Endometrium (tissue), 2 donors: ENCODE results near the gene ARHGAP15.

Source experiments
- FAIRE-seq: peaks from 2 replicates; lab custom pipeline; 2012; peaks lifted over from hg19 to GRCh38; lab: Jason Lieb, UNC
- donor health status: control.
- donor health status: control.

Gene ARHGAP15

DNA sequence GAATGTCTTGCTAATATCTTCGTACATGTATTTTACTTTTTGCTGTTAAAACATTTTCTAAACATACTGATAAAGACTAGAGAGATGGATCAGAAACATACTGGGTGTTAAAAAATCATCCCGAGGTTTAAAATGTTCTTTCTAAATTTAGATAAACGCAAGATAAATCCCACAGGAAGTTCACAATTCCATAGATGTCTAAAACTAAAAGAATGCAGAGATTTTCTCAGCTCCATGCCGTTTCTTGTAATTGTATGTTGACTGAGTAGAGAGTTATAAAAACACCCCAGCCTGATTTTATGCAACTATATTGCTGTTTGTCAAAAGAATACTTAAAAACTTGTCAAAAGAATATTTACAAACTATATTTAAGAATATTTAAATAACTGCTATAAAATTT is 455.7 kb downstream of the ARHGAP15 start:
- no peak for FAIRE-seq

DNA sequence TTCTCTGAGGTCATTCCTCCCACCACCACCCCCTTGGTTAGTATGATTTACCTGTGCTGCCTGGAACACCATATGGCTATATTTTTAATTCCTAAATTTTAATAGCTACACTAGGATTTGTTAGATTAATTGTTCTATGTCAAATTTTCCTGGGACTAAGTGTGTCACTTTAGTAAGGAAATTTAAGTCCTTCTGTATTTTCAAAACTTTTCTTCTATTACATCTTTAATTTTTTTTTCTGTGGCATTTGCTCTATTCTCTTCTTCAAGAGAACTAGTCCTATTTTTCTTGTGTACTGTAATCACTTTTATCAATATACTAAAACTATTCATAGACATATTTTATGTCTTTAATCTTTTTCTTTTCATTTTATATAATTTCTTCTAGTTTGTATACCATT is 456.9 kb downstream of the ARHGAP15 start:
- peak; percentile 46 for FAIRE-seq

- FAIRE-seq: no peak
Measured at GRCh38 chr2:143588746-143589145, 459.5 kb downstream of the ARHGAP15 start.

GRCh38 chr2:143594161-143594560 is 464.9 kb downstream of the ARHGAP15 start:
- FAIRE-seq: no peak

DNA sequence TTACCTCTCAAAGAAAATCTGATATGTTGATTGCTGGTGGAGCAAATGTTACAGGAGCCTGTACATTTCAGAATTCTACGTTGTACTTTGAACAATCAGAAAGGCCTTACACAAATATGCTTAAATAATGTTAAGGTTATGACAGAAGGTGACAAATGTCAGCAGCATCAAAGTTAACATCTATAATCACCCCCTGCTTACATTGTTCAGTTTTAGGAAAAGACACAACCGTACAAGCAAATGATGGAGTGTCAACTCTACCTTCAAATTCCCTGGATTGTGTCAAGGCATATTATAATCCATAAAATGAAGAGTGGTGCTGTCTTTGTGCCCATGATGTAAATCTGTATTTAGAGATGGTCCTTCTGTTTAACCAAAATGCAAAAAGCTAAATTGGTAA is 465.5 kb downstream of the ARHGAP15 start:
- no peak for FAIRE-seq

GRCh38 chr2:143600116-143600515 is 470.9 kb downstream of the ARHGAP15 start:
- FAIRE-seq: no peak

DNA sequence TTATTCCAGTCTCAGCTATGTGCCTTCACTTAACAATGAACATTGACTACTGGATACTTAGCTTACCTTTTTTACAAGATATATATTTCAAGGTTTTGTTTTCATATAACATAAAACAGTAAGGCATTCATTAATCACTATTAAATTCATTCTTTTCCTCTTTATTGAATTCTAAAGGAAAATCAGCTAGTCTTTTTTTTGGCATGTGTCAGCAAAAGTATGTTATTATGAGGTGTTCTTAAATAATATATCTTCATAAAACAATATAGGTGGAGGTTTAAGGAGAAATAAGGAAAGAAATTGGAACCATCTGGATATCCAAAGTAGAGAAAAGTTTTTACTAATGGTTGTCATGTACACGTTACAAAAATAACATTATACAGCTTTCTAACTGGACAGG is 472.6 kb downstream of the ARHGAP15 start:
- FAIRE-seq: no peak

DNA sequence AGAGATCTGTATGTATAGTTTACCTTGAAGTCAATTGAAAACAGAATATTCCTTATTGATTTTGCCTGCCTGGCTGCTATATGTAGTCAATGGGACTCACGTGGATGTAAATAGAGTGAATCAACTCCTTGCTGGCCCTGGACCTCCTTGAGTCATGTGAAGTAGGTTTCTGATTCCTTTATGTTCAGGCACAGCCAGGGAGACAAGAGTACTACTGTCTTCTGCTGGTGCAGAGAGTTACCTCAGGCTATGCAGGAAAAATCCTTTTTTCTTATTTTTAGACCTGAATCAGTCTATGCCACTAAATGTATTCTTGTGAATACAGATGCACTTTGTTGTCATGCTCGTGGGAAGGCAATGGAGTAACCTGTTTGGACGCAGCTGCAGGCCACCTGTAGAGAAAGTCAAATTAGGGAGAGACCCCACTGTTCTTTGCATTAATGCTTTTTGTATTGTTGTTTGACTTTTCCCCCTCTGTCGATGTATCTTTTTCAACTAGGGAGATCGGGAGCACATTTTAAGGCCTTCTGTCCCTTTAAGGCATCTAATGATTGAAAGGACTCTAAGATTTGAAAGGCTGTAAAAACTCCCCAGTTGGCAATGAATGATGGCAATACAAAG is 473.9 kb downstream of the ARHGAP15 start:
- FAIRE-seq: no peak

DNA sequence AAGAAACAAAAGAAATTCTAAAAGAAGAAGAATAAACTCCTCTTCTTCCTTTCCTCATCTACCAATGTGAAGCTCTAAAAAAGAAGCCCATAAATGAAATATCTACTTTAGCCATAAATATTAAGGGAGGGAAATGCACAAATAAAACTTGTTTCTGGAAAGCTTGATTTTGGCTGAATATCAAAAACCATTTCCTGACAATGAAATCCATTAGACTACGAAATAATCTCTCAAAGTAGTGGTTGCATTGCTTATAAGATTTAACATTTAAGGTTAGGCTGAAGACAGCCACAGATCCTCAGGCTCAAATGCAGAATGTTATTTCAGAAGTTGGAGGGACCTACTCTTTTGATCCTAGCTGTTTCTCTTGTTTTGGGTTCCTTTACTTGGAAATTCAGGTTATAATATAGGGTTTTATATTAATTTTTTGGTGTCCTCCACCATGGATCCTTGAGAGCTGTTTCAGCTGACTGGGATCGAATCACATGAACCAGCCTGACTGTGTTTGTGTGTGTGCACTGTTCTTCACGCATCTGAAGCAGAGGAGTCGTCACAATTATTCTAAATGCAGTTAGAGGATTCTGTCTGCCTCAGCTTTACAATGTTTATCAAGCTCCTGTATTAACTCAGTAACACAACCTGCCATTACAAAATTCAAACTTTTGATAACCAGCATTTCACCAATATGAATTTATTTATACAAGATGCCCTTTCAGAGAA is 474.8 kb downstream of the ARHGAP15 start:
- FAIRE-seq: peak; percentile 65

- peak; percentile 45 for FAIRE-seq
Measured at GRCh38 chr2:143604566-143604959, 475.3 kb downstream of the ARHGAP15 start.

DNA sequence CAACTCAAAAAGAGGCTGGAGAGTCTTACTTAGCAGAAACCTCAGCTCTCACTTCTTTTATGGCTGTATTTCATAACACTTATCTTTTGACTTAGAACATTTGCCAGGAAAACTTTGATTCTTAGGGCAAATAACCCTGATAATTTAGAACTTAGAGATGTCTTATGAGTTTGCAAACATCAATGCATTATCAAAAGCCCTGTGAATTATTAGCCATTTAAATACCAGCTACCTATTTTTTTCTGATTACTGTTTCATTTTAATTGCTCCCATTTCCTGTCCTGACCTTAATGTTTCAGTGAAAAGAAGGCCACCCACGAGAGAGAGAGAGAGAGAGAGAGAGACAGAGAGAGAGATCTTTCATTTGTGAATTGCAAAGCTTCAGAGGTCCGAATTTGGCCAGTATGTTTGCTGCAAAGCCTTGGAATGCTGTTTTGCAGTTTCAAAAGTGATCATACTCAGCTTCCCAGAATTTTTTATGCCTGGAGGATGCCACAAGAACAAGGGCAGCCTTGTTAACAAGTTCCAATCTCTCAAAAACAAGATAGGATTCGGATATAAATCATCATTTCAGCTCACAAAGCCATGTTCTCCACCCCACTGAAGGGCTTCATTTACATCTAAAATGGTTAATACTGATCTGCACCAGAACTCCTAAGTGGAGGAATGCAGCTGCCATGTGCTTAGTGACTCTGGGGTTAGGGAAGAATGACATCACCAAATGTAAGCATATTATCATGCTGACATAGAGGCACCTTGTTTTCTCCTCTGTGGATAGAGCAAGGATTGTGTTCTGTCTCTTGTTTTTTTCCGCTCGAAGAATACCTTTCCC is 478.2 kb downstream of the ARHGAP15 start:
- FAIRE-seq: no peak

- FAIRE-seq: no peak
Measured at GRCh38 chr2:143608063-143608423, 478.8 kb downstream of the ARHGAP15 start.

DNA sequence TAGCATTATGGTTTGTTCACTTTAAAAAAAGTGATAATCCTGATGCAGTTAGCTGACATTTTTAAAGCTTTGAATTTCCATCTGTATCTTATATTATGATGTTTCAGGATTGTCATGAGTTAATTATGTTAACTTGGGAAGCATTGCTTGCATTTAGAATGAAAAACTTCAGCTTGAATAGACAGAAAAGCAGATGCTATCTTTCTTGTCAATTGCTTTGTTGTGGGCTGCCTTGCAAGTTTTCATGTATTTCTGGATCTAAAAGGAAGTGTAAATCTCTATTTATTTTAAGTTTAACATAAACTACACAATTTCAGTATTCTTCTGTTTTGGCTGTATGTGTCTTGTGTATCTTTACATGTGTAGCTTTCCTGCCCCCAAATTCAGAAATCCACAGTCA is 479.5 kb downstream of the ARHGAP15 start:
- no peak for FAIRE-seq

GRCh38 chr2:143611336-143611735 is 482.1 kb downstream of the ARHGAP15 start:
- no peak for FAIRE-seq

- FAIRE-seq: no peak
Measured at GRCh38 chr2:143615562-143615961, 486.3 kb downstream of the ARHGAP15 start.

GRCh38 chr2:143616452-143616851 is 487.2 kb downstream of the ARHGAP15 start:
- no peak for FAIRE-seq

GRCh38 chr2:143617803-143618415 is 488.7 kb downstream of the ARHGAP15 start:
- FAIRE-seq: no peak

DNA sequence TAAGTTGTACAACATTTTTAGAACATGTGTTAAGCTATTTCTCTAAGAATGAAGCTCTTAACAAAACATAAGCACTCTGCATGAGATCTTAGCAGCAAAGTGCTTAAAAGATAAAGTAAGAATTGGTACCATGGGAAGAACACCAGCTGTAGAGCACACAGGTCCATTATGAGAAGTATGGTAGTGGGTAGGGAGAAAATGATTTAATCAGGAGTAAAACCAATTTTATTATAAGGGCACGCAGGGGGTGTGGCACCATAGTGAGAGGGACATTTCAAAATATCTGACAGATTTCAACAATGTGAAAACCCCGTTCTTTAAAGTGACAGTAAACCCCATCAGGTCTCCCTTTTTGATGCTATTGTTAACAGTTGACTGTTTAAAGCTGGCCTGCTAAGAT is 492.9 kb downstream of the ARHGAP15 start:
- FAIRE-seq: no peak

DNA sequence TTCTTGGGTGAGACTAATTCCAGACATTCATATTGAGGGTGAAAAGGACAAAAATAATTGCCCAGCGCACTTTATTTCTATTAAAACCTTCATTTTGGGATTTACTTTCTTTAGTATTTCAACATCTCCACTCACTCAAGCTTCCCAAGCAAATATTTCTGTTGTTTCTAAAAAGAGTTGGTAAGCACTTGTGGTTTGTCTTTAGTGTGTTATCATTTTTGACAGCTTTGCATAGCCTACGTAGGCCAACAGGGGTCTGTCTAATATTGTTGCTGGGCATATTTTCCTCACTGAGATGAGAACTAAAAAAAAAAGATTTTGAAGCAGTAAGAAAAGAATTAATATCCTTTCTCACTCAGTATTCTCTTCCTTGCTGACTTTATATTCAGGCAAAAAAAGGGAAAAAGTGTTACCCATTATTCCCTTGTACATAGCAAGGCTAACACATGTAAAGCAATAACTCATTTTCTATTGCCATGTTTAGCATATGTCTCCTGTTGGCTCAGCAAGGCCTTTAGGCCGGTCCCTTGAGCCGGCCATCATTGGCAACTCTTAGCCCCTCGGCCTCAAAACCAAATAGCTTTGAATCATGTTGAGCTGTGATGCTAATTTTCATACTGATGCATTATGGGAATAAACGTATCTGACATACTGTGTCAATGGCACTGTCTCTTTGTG is 494.2 kb downstream of the ARHGAP15 start:
- FAIRE-seq: no peak

- no peak for FAIRE-seq
Measured at GRCh38 chr2:143623909-143624260, 494.7 kb downstream of the ARHGAP15 start.

GRCh38 chr2:143629340-143629739 is 500.1 kb downstream of the ARHGAP15 start:
- no peak for FAIRE-seq

DNA sequence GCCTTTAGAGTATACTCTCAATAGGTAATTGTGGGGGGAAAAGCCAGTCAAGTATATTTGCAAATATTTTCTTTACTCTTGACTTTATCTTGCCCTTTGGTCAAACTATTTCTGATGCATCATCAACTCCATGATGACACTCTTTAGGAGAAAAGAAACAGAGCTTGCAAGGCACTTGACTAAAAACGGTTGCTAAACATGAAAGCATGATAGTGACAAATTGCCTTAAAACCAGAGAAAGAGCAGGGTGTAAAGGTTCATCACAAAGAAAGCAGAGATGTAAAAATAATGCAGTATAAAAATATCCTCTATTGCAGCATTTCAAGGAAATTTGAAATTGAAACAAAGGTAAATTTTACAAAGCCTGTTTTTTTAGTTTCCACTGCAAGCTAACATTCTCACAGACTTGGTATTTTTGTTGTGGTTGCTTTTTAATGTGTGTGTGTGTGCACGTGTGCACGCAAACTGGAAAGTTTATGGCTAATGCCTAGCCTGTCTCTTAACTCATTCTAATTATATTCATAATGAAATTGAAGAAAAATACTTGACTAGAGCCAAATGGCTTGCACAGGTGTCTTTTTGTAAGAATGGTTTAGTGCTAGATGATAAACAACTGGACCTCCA is 503.6 kb downstream of the ARHGAP15 start:
- FAIRE-seq: no peak
